GM12878 (cell line): ENCODE measurements around the gene SSH2. TPM values are rescaled to one million over a fixed set of nuclear protein-coding genes. Genes with fewer than 3 reads are reported as not detected.

Experiments used
- ATAC-seq: fragments of 200-7000 bp; cut with Tn5 transposase; 3 replicates; pipeline ENCODE4 v1.9.1; 2020; ENCODE audit warnings: mild to moderate bottlenecking, moderate library complexity
- BruUV-seq: library from RNA; stranded (reverse); fragments of 400-500 nt; replicated peaks from 2 replicates; lab custom pipeline; 2021; lab: Mats Ljungman, UMichigan
- CTCF ChIA-PET: fragments of 300-600 bp; sonication (Branson Sonifier 250); formaldehyde crosslinking; extraction: SDS; loops from one replicate; lab custom pipeline; 2021; ENCODE audit warnings: inconsistent platforms; lab: Yijun Ruan, JAX
- POLR2A ChIA-PET: fragments of 350-600 bp; formaldehyde crosslinking; extraction: SDS; loops from one replicate; lab custom pipeline; 2021; ENCODE audit warnings: inconsistent platforms; lab: Charles Lee
- RAD21 ChIA-PET: fragments of 300-600 bp; sonication (Branson Sonifier 250); formaldehyde crosslinking; loops from one replicate; lab custom pipeline; 2023; ENCODE audit warnings: antibody characterized with exemption; ENCODE audit not compliant: unreplicated experiment; lab: Charles Lee
- SMC1A ChIA-PET: fragments of 300-600 bp; sonication (Branson Sonifier 250); formaldehyde crosslinking; loops from one replicate; lab custom pipeline; 2023; ENCODE audit not compliant: unreplicated experiment, uncharacterized antibody; lab: Charles Lee
- DNase-seq: peaks from one replicate; pipeline ENCODE4 v3.0.0-alpha.2; 2011; ENCODE audit warnings: low read depth, low spot score
- FAIRE-seq: peaks from 3 replicates; lab custom pipeline; 2011; peaks lifted over from hg19 to GRCh38; lab: Jason Lieb, UNC
- H2AFZ ChIP-seq: 2 replicates; pipeline ENCODE4 v1.6.0; 2011; ENCODE audit warnings: low read depth, low read length, control low read depth; ENCODE audit not compliant: control insufficient read depth
- H3K27ac ChIP-seq: 2 replicates; pipeline ENCODE4 v1.5.1; 2011; ENCODE audit warnings: control low read depth; ENCODE audit not compliant: control insufficient read depth, insufficient read depth
- H3K27me3 ChIP-seq, 2 experiments: replicated peaks in 1 of 2; 2 replicates each; pipeline versions ENCODE4 v1.6.0 to v1.6.1; 2011; ENCODE audit warnings: low read length in 1 of 2; ENCODE audit not compliant: control insufficient read depth in 2 of 2, insufficient read depth in 2 of 2
- H3K36me3 ChIP-seq, 2 experiments: 2 replicates each; pipeline ENCODE4 v1.5.1; 2011; ENCODE audit warnings: low read length in 1 of 2; ENCODE audit not compliant: control insufficient read depth in 2 of 2, insufficient read depth in 2 of 2
- H3K4me1 ChIP-seq: 2 replicates; pipeline ENCODE4 v1.6.1; 2011; ENCODE audit warnings: mild to moderate bottlenecking, low read length, moderate library complexity, mixed read lengths; ENCODE audit not compliant: control insufficient read depth, insufficient read depth
- H3K4me2 ChIP-seq: 2 replicates; pipeline ENCODE4 v1.6.0; 2011; ENCODE audit warnings: control low read depth; ENCODE audit not compliant: control insufficient read depth, insufficient read depth
- H3K4me3 ChIP-seq: fragments of 200-600 bp; sonication (generic); 2 replicates; pipeline ENCODE4 v1.5.1; 2016
- H3K79me2 ChIP-seq: 2 replicates; pipeline ENCODE4 v1.6.0; 2011; ENCODE audit warnings: low read length; ENCODE audit not compliant: control insufficient read depth, insufficient read depth
- H3K9ac ChIP-seq: 2 replicates; pipeline ENCODE4 v1.8.0; 2011; ENCODE audit warnings: low read length, control low read depth, mixed read lengths; ENCODE audit not compliant: control insufficient read depth, insufficient read depth
- H3K9me3 ChIP-seq: replicated peaks from 3 replicates; pipeline ENCODE4 v1.5.1; 2011; ENCODE audit warnings: mild to moderate bottlenecking, low read length; ENCODE audit not compliant: control insufficient read depth, insufficient read depth
- H4K20me1 ChIP-seq: 2 replicates; pipeline ENCODE4 v1.6.0; 2011; ENCODE audit not compliant: control insufficient read depth, insufficient read depth
- ETV6 ChIP-seq, 2 experiments: fragments of 450-650 bp in 1 of 2; IDR thresholded peaks in 1 of 2; conservative IDR thresholded peaks in 1 of 2; 2 replicates each; pipeline ENCODE4 v1.6.1; 2014; ENCODE audit warnings: antibody characterized with exemption in 1 of 2, borderline replicate concordance in 1 of 2, low read depth in 1 of 2, mild to moderate bottlenecking in 1 of 2, moderate library complexity in 1 of 2
- KLF5 ChIP-seq: fragments of 450-650 bp; IDR thresholded peaks from 2 replicates; pipeline ENCODE4 v1.6.1; 2014; ENCODE audit warnings: mild to moderate bottlenecking; ENCODE audit not compliant: partially characterized antibody
- MEF2B ChIP-seq: fragments of 450-650 bp; IDR thresholded peaks from 2 replicates; pipeline ENCODE4 v1.6.1; 2018; ENCODE audit warnings: mild to moderate bottlenecking, moderate library complexity; ENCODE audit not compliant: partially characterized antibody, poor library complexity, severe bottlenecking
- NFYB ChIP-seq: IDR thresholded peaks from 2 replicates; pipeline ENCODE4 v1.6.1; 2011; ENCODE audit warnings: low read depth, mild to moderate bottlenecking, low read length, improper control_type of control experiment, moderate library complexity; ENCODE audit not compliant: insufficient read depth
- NR2C1 ChIP-seq: fragments of 450-650 bp; IDR thresholded peaks from 2 replicates; pipeline ENCODE4 v1.6.1; 2017; ENCODE audit warnings: antibody characterized with exemption, mild to moderate bottlenecking, moderate library complexity
- NRF1 ChIP-seq: conservative IDR thresholded peaks from 2 replicates; pipeline ENCODE4 v1.6.1; 2011; ENCODE audit warnings: mild to moderate bottlenecking, low read depth, low read length, improper control_type of control experiment
- SREBF2 ChIP-seq: IDR thresholded peaks from 2 replicates; pipeline ENCODE4 v1.6.1; 2012; ENCODE audit warnings: mild to moderate bottlenecking, low read length
- TCF7 ChIP-seq: IDR thresholded peaks from 2 replicates; pipeline ENCODE4 v1.6.1; 2014; ENCODE audit warnings: antibody characterized with exemption, borderline replicate concordance
- YBX1 ChIP-seq: fragments of 450-650 bp; IDR thresholded peaks from 2 replicates; pipeline ENCODE4 v1.6.1; 2016; ENCODE audit warnings: antibody characterized with exemption
- WGBS: methylation state at CpG from one replicate; pipeline ENCODE4 v1.1.6; 2016; ENCODE audit warnings: low lambda C conversion rate; ENCODE audit not compliant: insufficient replicate concordance, insufficient coverage; ENCODE audit errors: missing lambda C conversion rate; 5-methylcytosine and 5-hydroxymethylcytosine counted together
- in situ Hi-C: fragments of 300-500 bp; cut with MboI; formaldehyde crosslinking; loops from 9 replicates; pipeline ENCODE4 v1.14.3; 2018; ENCODE audit warnings: mixed read lengths
- intact Hi-C: fragments of 100-400 bp; cut with micrococcal nuclease; formaldehyde crosslinking; loops from one replicate; pipeline ENCODE4 v1.14.2; 2022; ENCODE audit not compliant: unreplicated experiment
- polyA plus RNA-seq, 11 experiments: library from polyadenylated mRNA; depleted of rRNA in 4 of 11; unstranded in 6 of 11; stranded (reverse) in 5 of 11; fragments of >200 nt; fragmentation: Nextera tagmentation in 4 of 11; fragmentation: Illumina TruSeq in 1 of 11; extraction: Ambion mirVana in 4 of 11; extraction: Trizol in 1 of 11; gene quantifications; 1 replicate in 1 of 11; 2 replicates in 10 of 11; pipeline versions ENCODE4 v1.2.1 to v1.2.3, GENCODE V29; 2011 to 2016; ENCODE audit warnings: inconsistent platforms in 2 of 11, missing spikeins in 2 of 11, low read depth in 1 of 11
- total RNA-seq, 4 experiments: library from RNA; depleted of rRNA in 3 of 4; stranded (reverse); fragments of >200 nt in 3 of 4; fragmentation: Illumina TruSeq in 1 of 4; extraction: Trizol in 1 of 4; gene quantifications; 2 replicates each; pipeline versions ENCODE4 v1.2.1 to v1.2.3, GENCODE V29; 2013 to 2021
- TF ChIP-seq, protein P1 (sequence below): fragments of 450-650 bp; IDR thresholded peaks from 2 replicates; pipeline ENCODE4 v1.6.1; 2016; ENCODE audit warnings: mild to moderate bottlenecking, moderate library complexity, borderline replicate concordance
- TF ChIP-seq, protein P2 (sequence below): fragments of 450-650 bp; IDR thresholded peaks from 2 replicates; pipeline ENCODE4 v1.6.1; 2017; ENCODE audit warnings: low read depth, mild to moderate bottlenecking, moderate library complexity

The SSH2 gene
- total and polyA plus RNA-seq, 10 of the 15 experiments (the other 5 are each of a cell fraction or from before 2014, with no cell fraction given) = 9.3 to 65.9 (median 34.0) TPM

DNA sequence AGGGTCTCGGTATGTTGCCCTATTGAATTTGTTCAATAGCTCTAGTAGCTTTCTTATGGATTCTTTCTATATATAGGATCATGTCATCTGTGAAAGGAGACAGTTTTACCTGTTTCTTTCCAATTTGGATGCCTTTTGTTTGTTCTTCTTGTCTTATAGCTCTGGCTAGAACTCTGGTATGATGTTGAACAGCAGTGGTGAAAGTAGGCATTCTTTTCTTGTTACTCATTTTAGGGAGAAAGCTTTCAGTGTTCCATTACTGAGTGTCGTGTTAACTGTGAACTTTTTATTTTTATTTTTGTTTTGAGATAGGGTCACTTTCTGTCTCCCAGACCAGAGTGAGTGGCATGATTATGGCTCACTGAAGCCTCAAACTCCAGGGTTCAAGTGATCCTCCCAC, 32.6 kb upstream of the SSH2 start:
- no peak overlapping the region for H3K9ac ChIP-seq
- no peak for TF ChIP-seq NR2C1
- no peak for TF ChIP-seq MEF2B
- TF ChIP-seq ETV6 (conservative IDR thresholded peaks at IDR 0.05 in 1 of 2, IDR thresholded peaks at IDR 0.05 in 1 of 2; ENCODE audit: borderline replicate concordance in 1 of 2, low read depth in 1 of 2) = no peak
- TF ChIP-seq, protein P1, sequence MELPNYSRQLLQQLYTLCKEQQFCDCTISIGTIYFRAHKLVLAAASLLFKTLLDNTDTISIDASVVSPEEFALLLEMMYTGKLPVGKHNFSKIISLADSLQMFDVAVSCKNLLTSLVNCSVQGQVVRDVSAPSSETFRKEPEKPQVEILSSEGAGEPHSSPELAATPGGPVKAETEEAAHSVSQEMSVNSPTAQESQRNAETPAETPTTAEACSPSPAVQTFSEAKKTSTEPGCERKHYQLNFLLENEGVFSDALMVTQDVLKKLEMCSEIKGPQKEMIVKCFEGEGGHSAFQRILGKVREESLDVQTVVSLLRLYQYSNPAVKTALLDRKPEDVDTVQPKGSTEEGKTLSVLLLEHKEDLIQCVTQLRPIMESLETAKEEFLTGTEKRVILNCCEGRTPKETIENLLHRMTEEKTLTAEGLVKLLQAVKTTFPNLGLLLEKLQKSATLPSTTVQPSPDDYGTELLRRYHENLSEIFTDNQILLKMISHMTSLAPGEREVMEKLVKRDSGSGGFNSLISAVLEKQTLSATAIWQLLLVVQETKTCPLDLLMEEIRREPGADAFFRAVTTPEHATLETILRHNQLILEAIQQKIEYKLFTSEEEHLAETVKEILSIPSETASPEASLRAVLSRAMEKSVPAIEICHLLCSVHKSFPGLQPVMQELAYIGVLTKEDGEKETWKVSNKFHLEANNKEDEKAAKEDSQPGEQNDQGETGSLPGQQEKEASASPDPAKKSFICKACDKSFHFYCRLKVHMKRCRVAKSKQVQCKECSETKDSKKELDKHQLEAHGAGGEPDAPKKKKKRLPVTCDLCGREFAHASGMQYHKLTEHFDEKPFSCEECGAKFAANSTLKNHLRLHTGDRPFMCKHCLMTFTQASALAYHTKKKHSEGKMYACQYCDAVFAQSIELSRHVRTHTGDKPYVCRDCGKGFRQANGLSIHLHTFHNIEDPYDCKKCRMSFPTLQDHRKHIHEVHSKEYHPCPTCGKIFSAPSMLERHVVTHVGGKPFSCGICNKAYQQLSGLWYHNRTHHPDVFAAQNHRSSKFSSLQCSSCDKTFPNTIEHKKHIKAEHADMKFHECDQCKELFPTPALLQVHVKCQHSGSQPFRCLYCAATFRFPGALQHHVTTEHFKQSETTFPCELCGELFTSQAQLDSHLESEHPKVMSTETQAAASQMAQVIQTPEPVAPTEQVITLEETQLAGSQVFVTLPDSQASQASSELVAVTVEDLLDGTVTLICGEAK = no peak
- TF ChIP-seq NFYB = no peak
- no peak for TF ChIP-seq YBX1
- no peak for TF ChIP-seq TCF7
- TF ChIP-seq SREBF2 = no peak
- TF ChIP-seq KLF5 = no peak
- TF ChIP-seq, protein P2, sequence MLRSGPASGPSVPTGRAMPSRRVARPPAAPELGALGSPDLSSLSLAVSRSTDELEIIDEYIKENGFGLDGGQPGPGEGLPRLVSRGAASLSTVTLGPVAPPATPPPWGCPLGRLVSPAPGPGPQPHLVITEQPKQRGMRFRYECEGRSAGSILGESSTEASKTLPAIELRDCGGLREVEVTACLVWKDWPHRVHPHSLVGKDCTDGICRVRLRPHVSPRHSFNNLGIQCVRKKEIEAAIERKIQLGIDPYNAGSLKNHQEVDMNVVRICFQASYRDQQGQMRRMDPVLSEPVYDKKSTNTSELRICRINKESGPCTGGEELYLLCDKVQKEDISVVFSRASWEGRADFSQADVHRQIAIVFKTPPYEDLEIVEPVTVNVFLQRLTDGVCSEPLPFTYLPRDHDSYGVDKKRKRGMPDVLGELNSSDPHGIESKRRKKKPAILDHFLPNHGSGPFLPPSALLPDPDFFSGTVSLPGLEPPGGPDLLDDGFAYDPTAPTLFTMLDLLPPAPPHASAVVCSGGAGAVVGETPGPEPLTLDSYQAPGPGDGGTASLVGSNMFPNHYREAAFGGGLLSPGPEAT = no peak
- no peak for TF ChIP-seq NRF1
- DNase-seq = no peak
- no peaks in the 10 kb centered on the region for H4K20me1 ChIP-seq
- no peak overlapping the region for H3K27ac ChIP-seq
- H3K9me3 ChIP-seq = no peaks in the 10 kb centered on the region
- ChIA-PET SMC1A (interaction anchor here (0.8 to 2.8 kb wide), 4 partner anchors 23 to 552 kb away, joined by 3 to 7 read pairs (median 4); no protein-coding TSS in a partner anchor), RAD21 (no interaction called here), CTCF (interaction anchor here (0.6 kb wide), 2 partner anchors 133 to 367 kb away, joined by 3 to 4 read pairs; no protein-coding TSS in a partner anchor), POLR2A (interaction anchor here (0.6 to 0.7 kb wide), 2 partner anchors 213 to 344 kb away, joined by 3 to 7 read pairs; no protein-coding TSS in a partner anchor)
- FAIRE-seq = no peak
- in situ Hi-C loops (no loop called here), intact Hi-C loops (no loop called here)
- no peak overlapping the region for H3K4me3 ChIP-seq
- BruUV-seq = no TSS peak
- no peaks in the 10 kb centered on the region for H3K36me3 ChIP-seq
- H3K79me2 ChIP-seq = no peaks in the 10 kb centered on the region
- no peak for ATAC-seq
- H2AFZ ChIP-seq = no peak overlapping the region
- H3K27me3 ChIP-seq = no peaks in the 10 kb centered on the region; a peak in 1 of 4 replicates
- WGBS = 75% methylated on average over 2 of the region's 2 CpGs
- no peak overlapping the region for H3K4me2 ChIP-seq
- no peaks in the 10 kb centered on the region for H3K4me1 ChIP-seq
